ENCODE measurements around the gene NTRK2.
"Not testable (repeated sequence)": the region's sequence is repeated elsewhere in the genome, so short reads cannot be mapped to it uniquely, and the experiment has no call there.

NTRK2 gene

DNA sequence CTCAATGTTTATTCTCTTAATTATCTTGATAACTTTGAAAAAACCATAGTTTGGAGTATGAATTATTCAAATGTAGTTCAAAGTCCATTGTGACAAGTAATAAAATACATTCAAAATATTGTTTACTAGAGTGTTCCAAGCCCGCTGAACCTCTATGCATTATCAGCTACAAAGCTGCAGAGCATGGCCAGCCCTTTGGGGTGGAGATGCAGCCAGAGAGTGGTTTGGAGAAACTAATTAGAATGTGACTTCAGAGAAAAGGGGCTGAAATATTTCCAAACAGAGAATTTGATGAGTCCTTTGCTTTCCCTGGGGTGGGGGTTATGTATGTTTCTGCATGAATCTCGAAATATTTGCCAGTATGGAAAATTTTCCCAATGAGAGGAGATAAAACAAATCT is 211.3 kb downstream of the NTRK2 start:
- Histone ChIP-seq H3K4me1 (ENCODE audit: control insufficient read depth, insufficient read depth, low read length, poor library complexity, severe bottlenecking) (no peaks in the 10 kb centered on the region), H3K27ac (ENCODE audit: low read depth, low read length, severe bottlenecking) (no peak overlapping the region), H3K9me3 (ENCODE audit: control insufficient read depth, low read length) (no peaks in the 10 kb centered on the region), H3K4me3 (ENCODE audit: extremely low read depth, insufficient read depth, low read length, poor library complexity, severe bottlenecking) (no peak overlapping the region), H3K36me3 (ENCODE audit: control insufficient read depth, insufficient read depth, low read length) (no peaks in the 10 kb centered on the region)
- WGBS, 2 experiments (ENCODE audit: insufficient coverage in 2 of 2), result no CpG with 5 or more reads among the region's 2 CpGs

DNA sequence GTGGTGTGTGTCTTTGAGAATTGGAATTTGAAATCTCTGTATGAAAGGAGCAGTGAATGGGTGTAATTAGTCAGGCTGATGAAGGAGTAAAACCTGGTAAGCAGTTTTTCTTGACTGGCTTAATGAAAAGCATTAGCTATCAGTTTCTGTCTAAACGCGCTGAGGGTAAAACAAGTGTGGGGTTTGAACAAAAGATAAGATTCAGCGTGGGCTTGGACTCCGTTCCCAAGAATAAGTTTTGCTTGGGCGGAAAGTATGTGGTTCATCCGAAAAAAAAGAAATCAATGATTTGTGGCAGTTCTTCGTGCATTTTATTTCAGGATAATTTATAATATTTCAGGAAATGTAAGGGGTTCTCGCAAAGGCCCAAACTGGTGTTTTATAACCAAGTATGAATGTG is 217.3 kb downstream of the NTRK2 start:
- no peaks in the 10 kb centered on the region for H3K4me1 ChIP-seq (ENCODE audit: control insufficient read depth, insufficient read depth, low read length, poor library complexity, severe bottlenecking)
- H3K4me3 ChIP-seq (ENCODE audit: extremely low read depth, insufficient read depth, low read length, poor library complexity, severe bottlenecking), result no peak overlapping the region
- WGBS, 2 experiments (ENCODE audit: insufficient coverage in 2 of 2), result 94 to 96% methylated on average over 7 of the region's 8 CpGs
- no peaks in the 10 kb centered on the region for H3K36me3 ChIP-seq (ENCODE audit: control insufficient read depth, insufficient read depth, low read length)
- no peaks in the 10 kb centered on the region for H3K9me3 ChIP-seq (ENCODE audit: control insufficient read depth, low read length)
- H3K27ac ChIP-seq (ENCODE audit: low read depth, low read length, severe bottlenecking), result no peak overlapping the region

DNA sequence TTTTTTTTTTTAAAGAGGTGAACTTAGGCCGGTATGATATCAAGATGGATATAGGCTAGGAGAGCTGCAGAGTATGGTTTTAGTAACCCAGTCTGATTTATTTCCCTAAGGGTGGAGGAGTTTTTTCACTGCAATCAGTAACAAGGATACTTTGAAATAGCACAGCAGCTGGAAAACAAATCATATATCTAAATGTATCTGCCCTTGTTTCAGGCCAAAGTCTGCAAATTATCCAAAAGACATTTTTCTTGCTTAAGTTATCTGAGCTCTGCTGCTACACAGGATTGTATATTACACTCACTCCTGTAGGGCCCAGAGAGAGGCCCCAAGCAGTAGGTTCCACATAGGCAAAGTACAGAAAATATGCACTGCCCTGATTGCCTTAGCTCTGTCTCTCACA is 222.4 kb downstream of the NTRK2 start:
- Histone ChIP-seq H3K4me3 (ENCODE audit: extremely low read depth, insufficient read depth, low read length, poor library complexity, severe bottlenecking) (no peak overlapping the region), H3K9me3 (ENCODE audit: control insufficient read depth, low read length) (no peaks in the 10 kb centered on the region), H3K36me3 (ENCODE audit: control insufficient read depth, insufficient read depth, low read length) (no peaks in the 10 kb centered on the region), H3K4me1 (ENCODE audit: control insufficient read depth, insufficient read depth, low read length, poor library complexity, severe bottlenecking) (no peaks in the 10 kb centered on the region), H3K27ac (ENCODE audit: low read depth, low read length, severe bottlenecking) (no peak overlapping the region)
- WGBS, 2 experiments (ENCODE audit: insufficient coverage in 2 of 2), result 100% methylated on average over 1 of the region's 1 CpG; no CpG with 5 or more reads in 1 of the 2 experiments

DNA sequence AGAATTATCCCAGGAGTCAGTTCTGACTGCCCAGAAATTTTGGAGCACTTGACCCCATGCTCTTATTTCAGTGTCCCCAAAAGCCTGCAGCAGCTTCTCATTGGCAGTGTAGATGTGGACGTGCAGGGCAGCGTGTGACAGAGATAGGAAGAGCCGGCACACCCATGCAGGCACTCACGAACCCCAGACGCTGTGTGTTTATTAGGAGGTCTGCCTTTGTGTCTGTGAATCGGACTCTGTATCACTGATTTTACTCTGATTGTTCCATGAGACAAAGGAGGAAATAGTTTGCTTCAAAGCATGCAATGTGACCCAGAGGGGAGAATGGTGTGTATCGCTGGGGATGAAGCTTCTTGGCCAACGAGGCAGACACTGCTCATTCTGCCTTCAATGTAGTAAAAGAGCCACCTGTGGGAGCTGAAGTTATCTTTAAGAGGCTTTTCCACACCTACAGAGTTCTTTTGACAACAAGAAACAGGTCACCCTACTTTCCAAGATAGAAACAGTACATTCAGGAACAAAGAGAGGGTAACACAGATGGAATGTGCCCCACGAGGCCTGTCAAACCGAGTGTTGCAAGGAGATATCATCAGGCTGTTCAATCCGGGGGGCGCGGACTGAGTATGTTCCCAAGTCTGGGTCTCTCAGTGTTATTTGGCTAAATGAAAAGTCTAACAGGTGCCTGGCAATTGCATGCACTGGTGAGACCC is 224.0 kb downstream of the NTRK2 start:
- Histone ChIP-seq H3K4me1 (ENCODE audit: control insufficient read depth, insufficient read depth, low read length, poor library complexity, severe bottlenecking) (no peaks in the 10 kb centered on the region), H3K9me3 (ENCODE audit: control insufficient read depth, low read length) (no peaks in the 10 kb centered on the region), H3K27ac (ENCODE audit: low read depth, low read length, severe bottlenecking) (no peak overlapping the region), H3K36me3 (ENCODE audit: control insufficient read depth, insufficient read depth, low read length) (no peaks in the 10 kb centered on the region), H3K4me3 (ENCODE audit: extremely low read depth, insufficient read depth, low read length, poor library complexity, severe bottlenecking) (no peak overlapping the region)
- 89 to 92% methylated on average over 11 to 12 of the region's 13 CpGs for WGBS, 2 experiments (ENCODE audit: insufficient coverage in 2 of 2)

DNA sequence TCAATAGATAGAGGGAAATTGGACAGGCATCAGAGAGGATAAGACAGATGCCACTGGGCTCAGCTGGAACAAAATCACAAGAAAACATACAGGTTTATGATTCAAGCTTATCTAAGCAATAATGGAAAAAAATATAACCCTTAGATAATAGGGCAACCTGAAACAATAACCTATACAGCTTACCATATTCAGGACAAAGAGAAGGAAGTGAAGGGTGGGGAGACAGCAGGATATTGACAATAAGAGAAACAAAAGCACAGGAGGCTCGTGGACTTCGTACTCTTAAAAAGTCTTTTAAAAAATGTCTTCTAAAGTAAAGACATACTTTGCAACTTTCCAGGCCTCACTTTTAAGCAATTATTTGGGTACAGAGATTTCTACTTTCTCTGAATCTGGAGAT is 225.3 kb downstream of the NTRK2 start:
- no peaks in the 10 kb centered on the region for H3K36me3 ChIP-seq (ENCODE audit: control insufficient read depth, insufficient read depth, low read length)
- no peak overlapping the region for H3K4me3 ChIP-seq (ENCODE audit: extremely low read depth, insufficient read depth, low read length, poor library complexity, severe bottlenecking)
- H3K4me1 ChIP-seq (ENCODE audit: control insufficient read depth, insufficient read depth, low read length, poor library complexity, severe bottlenecking), result no peaks in the 10 kb centered on the region
- H3K9me3 ChIP-seq (ENCODE audit: control insufficient read depth, low read length), result no peaks in the 10 kb centered on the region
- no peak overlapping the region for H3K27ac ChIP-seq (ENCODE audit: low read depth, low read length, severe bottlenecking)
- WGBS, 2 experiments (ENCODE audit: insufficient coverage in 2 of 2), result no CpG with 5 or more reads among the region's 2 CpGs

DNA sequence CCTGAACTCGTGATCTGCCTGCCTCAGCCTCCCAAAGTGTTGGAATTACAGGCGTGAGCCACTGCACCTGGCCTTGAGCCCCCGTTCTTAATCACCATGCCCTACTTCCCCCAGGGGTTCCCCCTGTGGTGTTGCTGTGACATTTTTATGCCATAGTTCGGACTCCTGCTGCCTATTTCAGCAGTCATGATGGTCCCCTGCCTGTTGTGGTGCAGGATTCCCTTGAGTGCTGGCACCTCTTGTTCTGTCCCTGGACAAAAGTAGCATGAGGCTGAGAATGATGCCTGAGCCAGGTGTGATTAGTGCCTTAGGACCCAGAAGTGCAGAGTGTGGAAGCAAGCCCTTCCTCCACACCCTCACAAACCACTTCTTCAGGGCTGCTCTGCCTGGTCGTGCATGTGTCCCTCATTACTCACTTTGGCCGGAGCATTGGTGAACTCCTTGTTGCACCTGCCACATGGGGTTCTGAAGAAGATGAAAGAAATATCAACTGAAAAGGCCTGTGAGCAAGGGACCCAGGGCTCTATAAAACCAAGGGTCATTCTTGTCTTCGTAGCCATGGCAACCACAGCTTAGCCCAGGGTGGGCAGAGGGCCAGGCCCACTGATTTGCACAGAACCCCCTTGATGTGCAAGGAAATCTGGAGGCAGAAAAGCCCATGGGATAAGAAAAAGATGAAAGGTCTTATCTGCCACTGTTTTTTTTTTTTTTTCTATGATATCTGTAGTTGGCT is 228.0 kb downstream of the NTRK2 start:
- H3K9me3 ChIP-seq (ENCODE audit: control insufficient read depth, low read length), result no peaks in the 10 kb centered on the region
- WGBS, 2 experiments (ENCODE audit: insufficient coverage in 2 of 2), result 87 to 92% methylated on average over 5 to 6 of the region's 7 CpGs
- H3K4me1 ChIP-seq (ENCODE audit: control insufficient read depth, insufficient read depth, low read length, poor library complexity, severe bottlenecking), result peaks cover 2% of the 10 kb centered on the region
- H3K27ac ChIP-seq (ENCODE audit: low read depth, low read length, severe bottlenecking), result no peak overlapping the region
- no peak overlapping the region for H3K4me3 ChIP-seq (ENCODE audit: extremely low read depth, insufficient read depth, low read length, poor library complexity, severe bottlenecking)
- no peaks in the 10 kb centered on the region for H3K36me3 ChIP-seq (ENCODE audit: control insufficient read depth, insufficient read depth, low read length)

DNA sequence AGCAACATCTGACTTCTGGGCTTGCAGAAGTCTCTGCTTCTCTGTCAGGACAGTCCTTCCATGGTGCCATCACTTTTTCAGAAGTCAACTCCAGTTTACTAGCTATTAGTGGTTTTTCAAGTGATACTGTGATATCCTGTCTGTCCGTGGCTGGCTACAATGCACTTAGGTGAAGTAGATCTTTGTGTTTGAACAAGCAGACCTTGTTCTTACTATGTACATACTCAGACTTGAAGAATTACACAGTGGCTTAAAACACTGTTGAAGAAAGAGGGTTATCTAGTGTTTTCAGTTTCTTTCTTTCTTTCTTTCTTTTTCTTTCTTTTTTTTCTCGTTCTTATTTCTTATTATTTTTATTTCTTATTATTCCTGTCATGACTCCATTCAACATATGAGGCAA is 228.7 kb downstream of the NTRK2 start:
- WGBS, 2 experiments (ENCODE audit: insufficient coverage in 2 of 2), result no CpG with 5 or more reads among the region's 2 CpGs
- Histone ChIP-seq H3K4me1 (ENCODE audit: control insufficient read depth, insufficient read depth, low read length, poor library complexity, severe bottlenecking) (peaks cover 2% of the 10 kb centered on the region), H3K27ac (ENCODE audit: low read depth, low read length, severe bottlenecking) (no peak overlapping the region), H3K36me3 (ENCODE audit: control insufficient read depth, insufficient read depth, low read length) (no peaks in the 10 kb centered on the region), H3K9me3 (ENCODE audit: control insufficient read depth, low read length) (no peaks in the 10 kb centered on the region), H3K4me3 (ENCODE audit: extremely low read depth, insufficient read depth, low read length, poor library complexity, severe bottlenecking) (no peak overlapping the region)

DNA sequence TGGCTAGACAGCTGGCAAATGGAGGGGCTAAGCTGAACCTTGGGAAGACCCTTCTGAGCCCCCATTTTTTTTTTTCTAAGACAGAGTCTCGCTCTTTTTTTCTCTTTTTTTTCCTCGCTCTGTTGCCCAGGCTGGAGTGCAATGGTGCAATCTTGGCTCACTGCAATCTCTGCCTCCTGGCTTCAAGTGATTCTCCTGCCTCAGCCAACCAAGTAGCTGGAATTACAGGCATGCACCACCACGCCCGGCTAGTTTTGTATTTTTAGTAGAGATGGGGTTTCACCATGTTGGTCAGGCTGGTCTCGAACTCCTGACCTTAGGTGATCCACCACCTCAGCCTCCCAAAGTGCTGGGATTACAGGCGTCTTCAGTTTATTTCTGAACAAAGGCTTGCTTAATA is 229.1 kb downstream of the NTRK2 start:
- not testable (repeated sequence) for H3K4me1 ChIP-seq (ENCODE audit: control insufficient read depth, insufficient read depth, low read length, poor library complexity, severe bottlenecking); H3K4me3 ChIP-seq (ENCODE audit: extremely low read depth, insufficient read depth, low read length, poor library complexity, severe bottlenecking); H3K36me3 ChIP-seq (ENCODE audit: control insufficient read depth, insufficient read depth, low read length); H3K9me3 ChIP-seq (ENCODE audit: control insufficient read depth, low read length); H3K27ac ChIP-seq (ENCODE audit: low read depth, low read length, severe bottlenecking)
- WGBS, 2 experiments (ENCODE audit: insufficient coverage in 2 of 2), result 80 to 100% methylated on average over 2 of the region's 6 CpGs

DNA sequence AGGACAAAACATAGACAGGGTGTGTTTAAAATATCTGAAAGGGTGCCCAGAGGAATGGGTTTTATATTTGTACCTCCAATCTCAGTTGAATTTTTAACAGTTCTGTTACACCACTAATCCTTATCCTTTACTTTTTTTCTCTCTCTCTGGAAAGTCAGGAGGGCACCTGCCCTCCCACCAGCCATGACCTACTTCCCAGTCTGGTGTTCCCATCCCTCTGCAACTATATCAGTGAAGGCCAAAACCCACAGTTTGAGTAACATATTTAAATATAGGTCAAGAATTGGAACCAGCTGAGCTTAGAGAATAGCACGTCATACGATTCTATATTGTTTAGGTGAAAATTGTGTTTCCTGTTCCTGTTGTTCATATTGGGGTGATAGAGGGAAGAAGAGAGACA is 229.8 kb downstream of the NTRK2 start:
- WGBS, 2 experiments (ENCODE audit: insufficient coverage in 2 of 2), result 85 to 94% methylated on average over 2 of the region's 2 CpGs
- Histone ChIP-seq H3K9me3 (ENCODE audit: control insufficient read depth, low read length) (no peaks in the 10 kb centered on the region), H3K4me3 (ENCODE audit: extremely low read depth, insufficient read depth, low read length, poor library complexity, severe bottlenecking) (no peak overlapping the region)

DNA sequence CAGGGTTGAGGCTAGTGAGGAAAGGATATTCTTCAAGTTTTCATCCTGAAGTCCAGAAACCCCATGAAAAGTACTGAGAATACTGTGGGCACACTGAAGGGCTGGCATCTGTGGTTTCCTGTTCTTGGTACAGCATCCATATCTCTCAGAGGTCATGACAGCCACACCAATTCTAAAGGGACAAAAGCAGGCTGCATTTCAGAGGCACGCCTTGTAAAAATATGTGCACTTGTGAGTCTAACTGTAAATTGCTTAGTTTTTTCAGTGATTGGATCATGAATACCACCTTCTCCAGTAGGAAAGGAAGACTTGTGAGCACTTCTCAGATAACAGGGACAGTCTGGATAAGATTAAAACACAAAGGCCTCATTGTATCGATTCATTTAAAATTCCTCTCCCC is 230.9 kb downstream of the NTRK2 start:
- Histone ChIP-seq H3K9me3 (ENCODE audit: control insufficient read depth, low read length) (no peaks in the 10 kb centered on the region), H3K36me3 (ENCODE audit: control insufficient read depth, insufficient read depth, low read length) (no peaks in the 10 kb centered on the region), H3K27ac (ENCODE audit: low read depth, low read length, severe bottlenecking) (no peak overlapping the region), H3K4me1 (ENCODE audit: control insufficient read depth, insufficient read depth, low read length, poor library complexity, severe bottlenecking) (peaks cover 2% of the 10 kb centered on the region), H3K4me3 (ENCODE audit: extremely low read depth, insufficient read depth, low read length, poor library complexity, severe bottlenecking) (no peak overlapping the region)
- WGBS, 2 experiments (ENCODE audit: insufficient coverage in 2 of 2), result 100% methylated on average over 1 of the region's 2 CpGs; no CpG with 5 or more reads in 1 of the 2 experiments

More for the DNA sequence above, 229.8 kb downstream of the NTRK2 start:
- Histone ChIP-seq H3K27ac (ENCODE audit: low read depth, low read length, severe bottlenecking) (no peak overlapping the region), H3K4me1 (ENCODE audit: control insufficient read depth, insufficient read depth, low read length, poor library complexity, severe bottlenecking) (peaks cover 2% of the 10 kb centered on the region), H3K36me3 (ENCODE audit: control insufficient read depth, insufficient read depth, low read length) (no peaks in the 10 kb centered on the region)

DNA sequence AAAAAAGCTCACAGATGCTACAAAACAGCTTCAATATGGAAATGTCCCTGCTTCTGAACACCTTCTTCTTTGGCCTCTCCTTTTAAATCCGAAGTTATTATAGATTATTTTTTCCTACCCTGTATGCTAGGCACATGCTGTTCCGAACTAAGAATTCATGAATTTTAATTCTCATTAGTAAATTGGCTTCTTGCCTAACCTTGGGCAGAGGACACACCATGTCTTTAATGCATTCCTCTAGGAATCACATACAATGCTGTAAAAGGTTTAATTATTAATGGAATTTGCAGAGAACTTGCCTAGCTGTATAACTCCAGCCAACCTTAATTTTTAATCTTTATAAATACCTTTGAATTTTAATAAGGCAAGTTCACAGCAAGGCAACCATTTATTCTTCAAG is 234.4 kb downstream of the NTRK2 start:
- H3K9me3 ChIP-seq (ENCODE audit: control insufficient read depth, low read length), result no peaks in the 10 kb centered on the region
- WGBS, 2 experiments (ENCODE audit: insufficient coverage in 2 of 2), result 100% methylated on average over 1 of the region's 2 CpGs
- H3K27ac ChIP-seq (ENCODE audit: low read depth, low read length, severe bottlenecking), result no peak overlapping the region
- peaks cover 2% of the 10 kb centered on the region for H3K4me1 ChIP-seq (ENCODE audit: control insufficient read depth, insufficient read depth, low read length, poor library complexity, severe bottlenecking)
- H3K36me3 ChIP-seq (ENCODE audit: control insufficient read depth, insufficient read depth, low read length), result no peaks in the 10 kb centered on the region
- no peak overlapping the region for H3K4me3 ChIP-seq (ENCODE audit: extremely low read depth, insufficient read depth, low read length, poor library complexity, severe bottlenecking)

All from mesodermal cell (in vitro differentiated cells).